ENCODE data around the gene VKORC1L1.
"Not testable (repeated sequence)": the region's sequence is repeated elsewhere in the genome, so short reads cannot be mapped to it uniquely, and the experiment has no call there.

Gene VKORC1L1

DNA sequence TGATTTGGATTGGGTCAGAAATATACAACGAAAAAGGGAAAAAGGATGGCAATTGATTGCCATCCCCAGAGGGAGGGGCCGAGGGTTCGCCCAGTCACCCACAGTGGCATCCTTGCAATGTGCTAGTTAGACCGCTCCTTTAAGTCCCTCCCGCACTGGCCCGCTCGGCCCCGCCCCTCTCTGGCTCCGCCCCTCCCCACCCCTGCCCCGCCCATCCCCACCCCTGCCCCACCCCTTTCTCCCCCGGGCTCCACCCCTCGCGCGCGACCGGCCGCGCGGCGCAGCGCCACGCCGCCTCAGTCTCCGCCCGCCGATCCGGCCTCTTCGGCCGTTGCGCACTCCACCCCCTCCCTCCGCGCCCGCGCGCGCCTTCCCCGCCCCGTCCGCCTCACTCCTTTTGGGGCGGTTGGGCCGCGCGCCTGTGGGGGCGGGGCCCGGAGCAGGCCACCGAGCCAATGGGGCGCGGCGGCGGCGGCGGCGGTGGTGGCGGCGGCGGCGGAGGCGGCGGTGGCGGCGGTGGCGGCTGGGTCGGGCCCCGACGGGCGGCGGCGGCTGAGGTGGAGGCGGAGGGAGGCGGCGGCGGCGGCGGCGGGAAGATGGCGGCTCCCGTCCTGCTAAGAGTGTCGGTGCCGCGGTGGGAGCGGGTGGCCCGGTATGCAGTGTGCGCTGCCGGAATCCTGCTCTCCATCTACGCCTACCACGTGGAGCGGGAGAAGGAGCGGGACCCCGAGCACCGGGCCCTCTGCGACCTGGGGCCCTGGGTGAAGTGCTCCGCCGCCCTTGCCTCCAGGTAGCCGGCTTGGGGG lies at the start of gene VKORC1L1:
VKORC1L1 (plus strand) TSS at position 299 of the 806 bp plus-strand sequence; CDS start at position 597, 298 bp downstream.
- DNase-seq, result peak; percentile 89

DNA sequence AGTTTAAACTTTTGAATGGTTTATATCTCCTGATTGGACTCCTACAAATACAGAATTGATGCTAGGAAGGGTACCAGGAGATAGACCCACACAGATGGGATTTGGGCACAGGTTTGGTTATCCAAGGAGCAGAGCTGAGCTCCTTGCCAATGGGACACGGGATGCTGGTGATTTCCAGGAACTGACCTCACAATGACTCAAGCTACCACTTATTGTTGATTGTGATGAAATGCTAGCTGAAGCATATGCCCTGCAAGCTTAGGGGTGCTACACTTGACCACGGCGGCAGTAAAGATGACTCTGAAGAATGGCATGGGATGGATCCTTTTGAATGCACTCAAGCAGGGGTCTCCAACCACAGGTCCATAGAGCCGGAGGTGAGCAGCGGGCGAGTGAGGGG lies 45.5 kb upstream of the VKORC1L1 start:
- DNase-seq, result no peak

DNA sequence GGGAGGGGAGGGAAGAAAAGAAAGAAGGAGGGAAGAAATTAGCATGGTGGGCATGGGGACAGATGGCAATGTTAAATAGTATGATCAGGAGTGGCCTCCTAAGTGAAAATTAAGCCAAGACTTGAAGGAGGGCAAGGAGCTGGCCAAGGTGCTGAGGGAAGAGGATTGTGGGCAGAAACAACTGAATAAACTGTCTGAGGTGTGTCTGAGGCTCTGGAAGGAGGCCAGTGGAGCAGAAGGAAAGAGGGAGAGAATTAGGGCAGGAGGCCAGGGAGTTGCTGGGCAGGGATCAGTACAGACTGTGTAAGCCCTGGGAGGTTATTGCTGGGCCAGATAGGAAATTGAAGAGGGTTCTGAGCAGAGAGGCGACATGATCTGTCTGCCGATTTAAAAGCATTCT lies 40.6 kb upstream of the VKORC1L1 start:
- no peak for DNase-seq

DNA sequence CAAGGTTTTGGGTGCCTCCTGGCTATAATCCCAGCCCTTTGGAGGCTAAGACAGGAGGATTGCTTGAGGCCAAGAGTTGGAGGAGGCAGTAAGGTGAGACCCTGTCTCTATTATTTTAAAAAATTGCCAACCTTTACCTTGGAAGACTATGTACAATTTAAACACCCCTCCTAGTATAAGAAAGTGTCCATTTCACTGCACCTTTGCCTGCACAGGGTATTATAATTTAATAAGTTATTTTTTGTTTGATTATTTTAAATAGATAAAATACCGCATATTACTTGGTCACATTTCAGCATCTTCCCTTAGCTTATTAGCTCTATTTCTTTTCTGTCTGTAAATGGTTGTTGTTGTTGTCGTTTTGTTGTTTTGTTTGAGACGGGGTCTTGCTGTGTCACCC lies 36.2 kb upstream of the VKORC1L1 start:
- DNase-seq, result not testable (repeated sequence)

DNA sequence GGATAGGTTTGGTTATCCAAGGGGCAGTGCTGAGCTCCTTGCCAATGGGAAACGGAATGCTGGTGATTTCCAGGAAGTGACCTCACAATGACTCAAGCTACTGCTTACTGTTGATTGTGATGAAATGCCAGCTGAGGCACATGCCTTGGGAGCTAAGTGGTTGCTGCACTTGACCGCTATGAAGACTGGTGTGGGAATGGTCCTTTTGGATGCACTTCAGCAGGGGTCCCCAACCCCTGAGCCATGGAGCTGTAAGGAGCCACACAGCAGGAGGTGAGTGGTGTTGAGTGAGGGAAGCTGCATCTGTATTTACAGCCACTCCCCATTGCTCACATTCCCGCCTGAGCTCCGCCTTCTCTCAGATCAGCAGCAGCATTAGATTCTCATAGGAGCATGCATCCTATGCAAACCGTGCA lies 35.3 kb upstream of the VKORC1L1 start:
- DNase-seq, result not testable (repeated sequence)

DNA sequence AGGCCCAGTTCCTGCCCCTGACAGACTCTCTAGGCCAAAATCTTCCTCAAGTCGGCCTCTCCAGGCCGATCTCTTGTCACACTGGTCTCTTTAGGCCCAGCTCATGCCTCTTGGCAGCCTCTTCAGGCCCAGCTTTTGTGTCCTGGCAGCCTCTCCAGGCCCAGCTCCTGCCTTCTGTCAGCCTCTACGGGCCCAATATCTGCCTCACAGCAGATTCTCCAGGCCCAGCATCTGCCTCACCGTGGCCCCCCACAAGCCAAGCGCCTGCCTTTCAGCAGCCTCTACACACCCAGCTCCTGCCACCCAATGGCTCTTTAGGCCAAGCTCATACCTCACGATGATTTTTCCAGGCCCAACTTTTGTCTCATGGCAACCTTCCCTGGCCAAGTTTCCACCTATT lies 33.0 kb upstream of the VKORC1L1 start:
- DNase-seq, result no peak

DNA sequence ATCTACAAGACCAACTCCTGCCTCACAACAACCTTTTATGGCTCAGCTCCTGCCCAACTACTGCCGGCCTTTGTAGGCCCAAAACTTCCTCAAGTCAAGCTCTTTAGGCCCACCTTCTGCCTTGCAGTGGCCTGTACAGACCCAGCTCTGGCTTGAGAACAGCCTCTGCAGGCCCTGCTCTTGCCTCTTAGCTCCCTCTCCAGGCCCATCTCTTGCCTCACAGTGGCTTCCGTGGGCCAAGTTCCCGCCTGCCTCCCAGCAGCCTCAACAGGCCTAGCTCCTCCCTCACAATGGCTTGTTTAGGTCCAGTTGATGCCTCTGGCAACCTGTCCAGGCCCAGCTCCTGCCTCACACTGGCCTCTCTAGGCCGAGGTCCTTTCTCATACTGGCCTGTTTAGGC lies 32.4 kb upstream of the VKORC1L1 start:
- DNase-seq, result peak; percentile 22

DNA sequence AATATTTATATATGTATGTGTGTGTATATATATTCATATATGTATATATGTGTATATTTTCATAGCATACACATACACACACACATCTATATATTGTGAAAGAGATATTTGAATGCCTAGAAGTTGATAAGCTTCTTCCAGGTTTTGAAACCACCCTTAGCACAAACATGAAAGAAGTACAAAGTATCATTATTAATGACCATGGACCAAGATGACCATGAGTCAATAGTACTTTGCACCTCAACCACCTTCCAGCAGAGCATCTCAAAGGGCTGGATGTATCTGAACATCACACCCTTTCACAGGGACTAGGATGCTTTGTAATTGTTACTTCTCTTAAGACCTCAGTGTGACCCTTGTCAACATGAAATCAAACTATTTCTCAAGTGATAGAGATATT lies 29.3 kb upstream of the VKORC1L1 start:
- not testable (repeated sequence) for DNase-seq

DNA sequence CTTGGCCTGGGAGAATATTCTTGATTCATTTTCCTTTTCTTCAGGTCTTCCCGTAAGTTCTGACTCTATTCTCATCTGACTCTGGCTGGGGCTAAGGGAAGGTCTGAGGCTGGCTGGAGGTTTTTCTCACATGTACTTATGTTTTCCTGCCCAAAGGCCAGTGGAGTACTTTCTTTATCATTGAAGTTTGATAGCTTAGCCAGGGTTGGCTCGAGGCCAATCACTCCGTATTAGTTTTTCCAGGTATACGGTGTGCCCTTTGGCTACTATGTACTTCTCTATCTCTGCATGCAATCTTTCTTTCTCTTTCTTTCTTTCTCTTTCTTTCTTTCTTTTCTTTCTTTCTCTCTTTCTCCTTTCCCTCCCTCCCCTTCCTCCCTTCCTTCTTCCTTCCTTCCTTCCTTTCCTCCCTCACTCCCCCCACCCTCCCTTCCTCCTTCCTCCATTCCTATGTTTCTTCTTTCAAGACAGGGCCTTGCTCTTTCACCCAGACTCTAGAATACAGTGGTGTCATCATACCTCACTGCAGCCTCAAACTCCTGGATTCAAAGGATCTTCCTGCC lies 26.8 kb upstream of the VKORC1L1 start:
- DNase-seq, result no peak

DNA sequence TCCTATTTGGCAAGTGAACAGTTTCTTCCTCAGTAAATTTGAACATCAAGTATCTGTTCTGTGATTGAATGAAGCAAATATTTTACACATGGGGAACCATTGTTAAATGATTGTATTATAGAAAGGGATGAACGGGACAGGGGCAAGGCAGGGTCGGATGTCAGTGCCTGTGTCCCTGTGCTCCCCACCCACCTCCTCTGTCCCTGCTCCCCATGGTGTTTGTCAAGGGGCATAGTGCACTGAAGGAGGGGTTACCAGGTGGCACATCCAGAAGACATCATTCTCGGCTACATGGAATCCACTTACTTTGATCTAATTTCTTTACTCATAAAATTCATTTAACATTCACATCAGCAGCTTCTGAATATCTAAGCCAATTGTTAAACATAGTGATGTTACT lies 19.4 kb upstream of the VKORC1L1 start:
- DNase-seq, result not testable (repeated sequence)

DNA sequence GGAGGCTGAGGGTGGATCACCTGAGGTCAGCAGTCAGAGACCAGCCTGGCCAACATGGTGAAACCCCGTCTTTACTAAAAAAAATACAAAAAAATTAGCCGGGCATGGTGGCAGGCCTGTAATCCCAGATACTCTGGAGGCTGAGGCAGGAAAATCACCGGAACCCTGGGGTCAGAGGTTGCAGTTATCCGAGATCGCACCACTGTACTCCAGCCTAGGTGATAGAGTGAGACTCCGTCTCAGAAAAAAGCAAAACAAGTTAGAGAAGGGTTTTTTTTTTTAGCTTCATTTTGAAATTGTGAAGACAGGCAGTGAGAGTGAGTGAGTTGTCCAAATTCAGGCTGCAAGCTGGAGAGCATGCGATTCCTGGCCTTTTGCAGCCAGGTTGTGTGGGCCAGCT lies 19.0 kb upstream of the VKORC1L1 start:
- not testable (repeated sequence) for DNase-seq

DNA sequence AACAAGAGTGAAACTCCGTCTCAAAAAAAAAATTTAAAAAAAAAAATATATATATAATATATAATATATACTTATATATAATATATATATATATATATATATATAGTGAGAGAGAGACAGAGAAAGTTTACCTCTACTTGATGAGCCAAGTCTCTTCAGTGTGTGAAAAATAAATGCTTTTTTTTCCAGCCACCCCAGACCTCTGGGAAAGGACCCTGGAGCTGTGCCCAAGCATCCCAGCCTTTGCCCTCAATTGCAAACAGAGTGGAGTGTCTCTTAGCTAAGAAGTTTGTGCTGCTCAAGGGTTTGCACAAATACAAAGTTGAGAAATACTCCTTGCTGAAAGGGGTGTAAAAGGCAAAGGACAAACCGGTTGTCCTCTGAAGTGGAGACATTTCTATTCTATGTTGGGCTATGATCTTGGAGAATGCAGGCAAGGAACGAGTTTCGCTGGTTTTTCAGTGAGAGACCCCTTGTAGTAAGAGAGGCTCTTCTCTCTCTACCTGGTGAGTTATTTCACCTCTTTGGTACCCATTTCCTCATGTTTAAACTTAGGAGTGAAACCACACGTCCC lies 15.5 kb upstream of the VKORC1L1 start:
- not testable (repeated sequence) for DNase-seq

DNA sequence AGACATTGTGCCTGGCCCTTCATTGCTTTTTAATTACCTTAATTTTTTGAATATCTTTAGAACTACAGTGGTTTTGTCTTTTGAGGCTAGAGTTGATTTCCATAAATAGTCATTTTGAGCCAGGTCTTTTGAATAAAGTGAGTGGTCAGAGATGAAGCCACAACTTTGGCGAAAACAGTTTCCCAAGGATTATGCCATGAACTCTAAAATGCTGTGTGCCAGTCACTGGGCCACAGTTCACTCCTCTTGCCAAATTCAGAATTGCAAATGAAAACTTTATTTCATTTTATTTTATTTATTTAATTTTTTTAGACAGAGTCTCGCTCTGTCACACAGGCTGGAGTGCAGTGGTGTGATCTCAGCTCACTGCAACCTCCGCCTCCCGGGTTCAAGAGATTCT lies 14.2 kb upstream of the VKORC1L1 start:
- not testable (repeated sequence) for DNase-seq

DNA sequence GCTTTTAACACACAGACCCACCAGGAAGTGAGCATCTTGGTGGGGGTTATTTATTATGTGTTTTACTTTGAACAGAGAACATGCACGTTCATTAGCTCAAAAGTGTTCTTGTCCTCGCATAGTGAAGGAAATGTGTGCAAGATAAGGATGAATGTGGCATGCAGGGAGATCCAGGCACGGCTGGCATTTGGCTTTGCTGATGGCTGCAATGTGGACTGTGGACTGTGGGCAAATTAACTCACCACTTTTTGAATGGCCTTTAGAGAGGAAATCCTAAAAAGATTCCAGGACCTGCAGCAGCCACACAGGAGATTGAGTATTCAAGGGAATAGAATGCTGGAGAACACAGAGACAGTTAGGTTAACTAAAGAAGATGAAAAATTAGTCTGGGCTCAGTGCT lies 6.6 kb upstream of the VKORC1L1 start:
- DNase-seq, result not testable (repeated sequence)

DNA sequence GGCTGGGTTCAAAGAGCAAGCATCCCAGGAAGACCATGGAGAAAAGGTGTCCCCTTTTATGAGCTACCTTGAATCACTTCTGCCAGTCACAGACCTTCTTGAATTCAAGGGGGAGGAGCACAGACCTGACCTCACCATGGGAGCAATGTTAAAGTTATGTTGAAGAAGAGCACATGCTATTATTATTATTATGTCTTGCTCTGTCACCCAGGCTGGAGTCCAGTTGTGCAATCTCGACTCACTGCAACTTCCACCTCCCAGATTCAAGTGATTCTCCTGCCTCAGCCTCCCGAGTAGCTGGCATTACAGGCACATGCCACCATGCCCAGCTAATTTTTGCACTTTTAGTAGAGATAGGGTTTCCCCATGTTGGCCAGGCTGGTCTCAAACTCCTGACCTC lies 5.2 kb upstream of the VKORC1L1 start:
- DNase-seq, result not testable (repeated sequence)

DNA sequence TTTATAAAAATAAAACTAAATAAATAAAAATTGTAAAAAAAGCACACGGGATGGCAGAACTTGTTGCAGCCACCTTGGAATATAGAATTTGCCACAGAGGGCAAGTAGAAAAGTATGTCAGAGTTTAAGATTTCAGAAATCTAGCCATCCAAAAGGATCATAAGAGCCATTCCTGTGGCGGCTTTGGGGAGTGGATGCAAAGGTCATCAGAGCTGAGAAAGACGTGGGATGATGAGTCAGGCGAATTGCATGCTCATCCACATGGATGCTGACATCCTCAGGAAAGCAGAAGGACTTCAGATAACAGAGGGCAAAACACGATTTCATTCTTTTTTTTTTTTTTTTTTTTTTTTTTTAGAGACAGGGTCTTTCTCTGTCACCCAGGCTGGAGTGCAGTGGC lies 3.6 kb upstream of the VKORC1L1 start:
- not testable (repeated sequence) for DNase-seq

DNA sequence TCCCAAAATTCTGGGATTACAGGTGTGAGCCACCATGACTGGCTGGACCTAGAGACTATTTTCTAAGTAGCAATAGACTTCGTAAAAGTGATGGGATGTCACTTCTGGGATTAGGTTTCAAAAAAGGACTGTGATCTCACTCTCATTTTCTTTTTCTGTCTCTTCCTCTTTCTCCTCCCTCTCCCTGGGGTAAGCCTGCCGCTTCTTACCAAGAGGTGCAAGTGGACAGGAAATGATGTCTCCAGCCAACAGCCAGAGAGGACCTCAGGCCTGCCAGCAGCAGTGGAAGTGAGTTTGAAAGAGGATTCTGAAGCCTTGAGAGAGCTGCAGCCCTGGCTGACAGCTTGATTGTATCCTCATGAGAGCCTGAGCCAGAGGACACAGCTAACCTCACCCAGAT lies 1.4 kb upstream of the VKORC1L1 start:
- not testable (repeated sequence) for DNase-seq

DNA sequence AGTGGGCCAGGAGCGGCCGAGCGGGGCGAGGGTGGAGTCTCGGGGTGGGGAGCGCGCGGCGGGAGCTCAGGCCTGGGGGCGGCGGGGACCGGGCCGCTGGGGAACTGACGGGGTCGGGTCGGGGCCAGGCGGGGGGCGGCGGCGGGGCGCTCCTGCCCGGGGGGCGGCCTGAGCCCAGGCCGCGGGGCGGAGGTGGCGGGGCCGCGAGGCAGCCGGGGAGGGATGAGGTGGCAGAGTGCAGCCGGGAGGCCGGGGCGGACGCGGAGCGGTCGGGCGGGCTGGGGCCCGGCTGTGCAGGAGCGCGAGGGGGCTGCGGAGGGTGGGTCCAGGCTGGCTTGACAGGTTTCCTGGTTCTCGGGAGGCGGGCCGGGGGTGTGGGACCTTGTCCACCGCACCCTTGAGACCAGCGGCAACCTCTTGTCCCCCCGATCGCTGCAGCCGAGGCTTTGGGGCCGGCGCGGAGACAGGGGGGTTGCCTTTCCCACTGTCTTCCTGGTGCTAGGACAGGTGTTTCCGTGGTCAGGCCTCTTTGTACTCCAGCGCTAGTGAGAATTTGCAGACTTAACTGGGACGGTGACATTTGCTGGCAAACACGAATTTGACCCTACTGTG lies 814 bp downstream of the VKORC1L1 start:
- not testable (repeated sequence) for DNase-seq

DNA sequence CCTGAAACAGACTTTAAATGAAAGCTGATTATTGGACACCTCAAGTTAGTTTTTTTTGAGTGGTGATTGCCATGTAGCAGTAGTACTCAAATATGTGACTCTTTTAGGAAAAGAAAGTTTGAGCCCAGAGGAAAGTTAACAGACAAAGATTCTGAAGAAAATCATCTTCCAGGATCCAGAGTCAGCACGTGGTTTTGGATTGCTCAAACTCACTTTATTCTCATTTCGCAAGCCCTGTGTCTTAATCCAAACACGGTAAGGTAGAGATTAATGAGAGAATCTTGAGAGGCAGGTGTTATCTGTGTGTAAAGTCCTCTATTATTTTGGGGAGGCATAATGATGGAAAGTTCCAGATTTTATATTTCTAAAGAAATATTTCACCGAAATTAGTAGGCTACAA lies 2.8 kb downstream of the VKORC1L1 start:
- not testable (repeated sequence) for DNase-seq

DNA sequence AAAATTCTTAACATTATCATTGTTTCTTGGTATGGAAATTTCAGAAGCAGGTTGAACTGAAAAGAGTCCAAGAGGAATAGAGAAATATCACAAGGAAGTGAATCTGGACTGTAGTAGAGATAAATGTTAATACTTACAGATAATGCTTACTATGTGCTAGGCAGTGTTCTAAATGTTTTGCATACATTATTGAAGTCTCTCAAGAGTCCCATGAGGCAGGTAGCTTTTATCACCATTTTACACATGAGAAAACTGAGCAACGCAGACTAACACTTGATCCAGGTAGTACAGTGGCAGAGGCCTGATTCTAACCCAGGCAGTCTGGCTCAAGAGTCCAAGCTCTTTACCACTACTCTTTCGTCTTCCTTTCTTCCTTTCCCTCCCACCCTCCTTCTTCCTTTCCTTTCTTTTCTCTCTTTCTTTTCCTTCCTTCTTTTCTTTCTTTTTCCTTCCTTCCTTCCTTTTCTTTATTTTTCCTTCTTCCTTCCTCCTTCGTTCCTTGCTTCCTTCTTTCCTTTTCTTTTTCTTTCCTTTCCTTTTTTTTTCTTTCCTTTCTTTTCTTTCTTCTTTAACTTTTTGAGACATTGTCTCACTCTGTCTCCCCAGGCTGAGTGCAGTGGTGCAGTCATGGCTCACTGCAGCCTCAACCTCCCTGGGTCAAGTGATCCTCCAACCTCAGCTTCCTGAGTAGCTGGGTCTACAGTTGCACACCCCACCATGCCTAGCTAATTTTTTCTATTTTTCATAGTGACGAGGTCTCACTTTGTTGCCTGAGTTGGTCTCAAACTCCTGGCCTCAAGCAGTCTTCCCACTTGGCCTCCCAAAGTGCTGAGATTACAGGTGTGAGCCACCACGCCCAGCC lies 6.6 kb downstream of the VKORC1L1 start:
- DNase-seq, result not testable (repeated sequence)

DNA sequence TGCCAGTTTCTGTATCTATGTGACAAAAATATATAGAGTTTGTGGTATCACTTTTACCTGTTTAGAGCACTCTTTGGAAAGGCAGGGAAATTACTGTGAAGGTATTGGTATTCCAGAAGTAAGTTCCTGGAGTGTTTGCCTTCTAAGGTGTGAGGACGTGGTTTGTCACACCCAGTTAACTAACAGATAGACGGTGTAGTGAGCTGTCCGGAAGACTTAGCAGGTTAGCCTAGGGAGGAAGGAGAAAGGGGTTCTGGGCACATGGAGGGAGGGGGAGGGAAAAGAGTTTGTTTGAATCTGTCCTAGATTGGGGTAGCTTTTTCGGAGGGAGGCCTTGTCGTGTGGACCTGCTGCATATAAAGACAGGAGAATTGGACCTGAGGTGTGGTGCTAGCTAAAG lies 7.4 kb downstream of the VKORC1L1 start:
- DNase-seq, result not testable (repeated sequence)

DNA sequence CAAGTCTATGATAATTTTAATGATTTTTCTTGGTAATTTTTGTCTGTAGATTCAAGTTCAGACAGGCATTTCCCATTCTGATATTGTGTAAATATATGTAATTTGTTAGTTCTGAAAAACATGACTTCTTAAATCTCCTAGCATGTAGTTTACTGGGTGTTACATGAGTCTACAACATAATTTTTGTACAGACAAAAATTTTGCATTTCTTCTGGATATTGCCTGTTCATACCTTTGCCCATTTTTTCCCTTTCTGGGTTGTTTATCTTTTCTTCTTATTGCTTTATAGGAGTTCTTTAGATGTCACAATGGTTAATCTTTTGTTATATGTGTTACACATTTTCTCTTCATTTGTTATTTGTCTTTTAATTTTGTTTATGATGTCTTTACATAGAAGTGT lies 12.1 kb downstream of the VKORC1L1 start:
- not testable (repeated sequence) for DNase-seq

DNA sequence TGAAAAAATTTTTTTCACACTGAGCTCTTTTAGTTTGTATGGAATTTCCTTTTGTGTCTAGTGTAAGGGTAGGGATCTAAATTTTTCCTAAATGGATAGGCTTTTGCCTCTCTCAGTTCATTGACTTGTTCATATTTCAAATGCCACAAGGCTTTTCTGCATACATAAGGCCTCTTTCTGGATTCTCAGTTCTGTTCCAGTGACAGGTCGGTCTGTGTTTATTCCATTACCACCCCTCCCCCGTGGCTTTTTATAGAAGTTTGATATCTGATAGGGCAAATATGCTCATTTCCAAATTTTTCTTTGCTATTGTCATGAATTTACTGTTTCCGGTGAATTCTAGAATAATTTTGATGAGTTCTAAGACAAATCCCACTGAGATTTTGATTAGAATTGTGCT lies 12.7 kb downstream of the VKORC1L1 start:
- DNase-seq, result not testable (repeated sequence)
